ENCODE measurements around the gene VRK1.

The VRK1 gene

GRCh38 chr14:96920023-96920422 is 122.8 kb downstream of the VRK1 start:
- no peak for DNase-seq (ENCODE audit: low read depth in 2 of 2)

DNA sequence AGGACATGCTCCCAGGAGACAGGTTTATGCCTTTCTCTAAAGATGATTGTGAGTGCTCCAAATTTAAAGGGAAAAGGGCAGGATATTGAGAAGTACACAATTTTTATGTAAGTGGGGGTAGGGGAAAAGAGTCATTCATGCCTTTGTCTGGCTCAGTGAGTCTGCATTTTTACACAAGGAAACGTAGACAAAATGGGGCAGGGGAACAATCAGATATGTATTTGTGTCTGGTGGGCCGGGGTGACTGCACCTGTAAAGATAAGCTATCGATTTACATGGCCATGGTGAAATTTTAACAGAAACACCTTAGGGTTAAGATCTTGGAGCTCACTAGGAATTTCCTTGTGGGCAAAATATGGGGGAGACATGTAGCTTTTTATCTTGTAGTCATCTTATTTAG is 123.6 kb downstream of the VRK1 start:
- DNase-seq (ENCODE audit: low read depth in 2 of 2), result no peak

DNA sequence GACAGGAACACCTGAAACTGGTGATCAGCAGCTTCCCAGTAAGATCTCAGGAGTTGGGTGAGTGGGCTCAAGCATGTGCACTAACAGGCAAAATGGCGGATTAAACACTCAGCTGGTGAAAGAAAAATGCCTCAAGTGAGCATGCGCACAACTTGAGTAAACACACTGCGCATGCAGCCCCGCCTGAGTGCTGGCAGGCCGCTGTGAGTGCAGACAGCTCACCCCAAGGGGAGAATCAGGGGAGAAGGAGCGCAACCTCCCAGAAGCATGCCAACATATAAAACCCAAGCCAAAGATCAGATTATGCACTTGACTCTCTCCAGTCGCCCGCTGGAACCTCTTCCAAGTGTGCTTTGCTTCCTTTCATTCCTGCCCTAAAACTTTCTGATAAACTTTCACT is 125.8 kb downstream of the VRK1 start:
- DNase-seq (ENCODE audit: low read depth in 2 of 2), result no peak

DNA sequence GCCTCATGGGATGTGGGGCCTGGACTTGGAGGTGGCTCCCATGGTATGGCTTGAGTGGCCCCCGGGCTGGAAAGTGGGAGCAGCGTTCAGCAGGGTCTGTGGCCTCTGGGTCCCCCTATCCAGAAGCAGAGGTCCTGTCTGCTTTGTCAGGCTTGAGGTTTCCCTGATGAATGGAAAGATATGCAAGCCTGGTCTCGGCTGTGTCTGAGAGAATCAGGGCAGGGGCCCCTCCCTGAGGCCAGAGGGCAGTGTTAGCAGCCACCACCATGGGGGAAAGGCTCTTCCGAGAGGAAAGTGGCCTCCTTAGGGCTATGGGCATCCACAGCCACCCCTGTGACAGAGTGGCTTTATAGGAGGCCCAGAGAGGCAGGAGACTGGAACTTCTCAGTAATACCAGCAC is 128.2 kb downstream of the VRK1 start:
- no peak for DNase-seq (ENCODE audit: low read depth in 2 of 2)

DNA sequence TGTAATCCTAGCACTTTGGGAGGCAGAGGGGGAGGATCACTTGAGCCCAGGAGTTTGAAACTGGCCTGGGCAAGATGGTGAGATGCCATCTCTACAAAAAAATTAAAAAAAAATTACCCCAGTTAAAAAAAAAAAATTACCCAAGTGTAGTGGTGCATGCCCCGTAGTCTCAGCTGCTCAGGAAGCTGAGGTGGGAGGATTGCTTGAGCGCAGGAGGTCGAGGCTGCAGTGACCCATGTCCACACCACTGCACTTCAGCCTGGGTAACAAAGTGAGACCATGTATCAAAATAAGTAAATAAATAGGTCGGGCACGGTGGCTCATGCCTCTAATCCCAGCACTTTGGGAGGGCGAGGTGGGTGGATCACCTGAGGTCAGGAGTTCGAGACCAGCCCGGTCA is 128.8 kb downstream of the VRK1 start:
- DNase-seq (ENCODE audit: low read depth in 2 of 2), result no peak

DNA sequence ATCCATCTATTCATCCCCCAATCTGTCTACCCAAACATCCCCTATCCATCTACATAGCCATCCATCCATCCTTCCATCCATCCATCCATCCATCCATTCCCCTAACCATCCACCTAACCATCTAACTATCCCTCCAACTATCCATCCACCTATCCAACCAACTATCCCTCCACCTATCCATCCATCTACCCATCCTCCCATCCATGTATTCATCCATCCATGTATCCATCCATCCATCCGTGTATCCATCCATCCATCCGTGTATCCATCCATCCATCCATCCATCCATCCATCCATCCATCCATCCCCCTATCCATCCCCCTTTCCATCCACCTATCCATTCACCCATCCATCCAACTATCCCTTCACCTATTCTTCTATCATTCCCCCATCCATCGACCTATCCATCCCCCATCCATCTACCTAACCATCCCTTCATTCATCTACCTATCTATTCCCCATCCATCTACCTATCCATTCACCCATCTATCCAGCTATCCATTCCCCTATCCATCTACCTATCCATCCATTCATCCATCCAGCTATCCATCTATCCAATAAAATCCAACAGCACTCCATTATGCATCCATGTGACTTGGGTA is 131.7 kb downstream of the VRK1 start:
- no peak for DNase-seq (ENCODE audit: low read depth in 2 of 2)

DNA sequence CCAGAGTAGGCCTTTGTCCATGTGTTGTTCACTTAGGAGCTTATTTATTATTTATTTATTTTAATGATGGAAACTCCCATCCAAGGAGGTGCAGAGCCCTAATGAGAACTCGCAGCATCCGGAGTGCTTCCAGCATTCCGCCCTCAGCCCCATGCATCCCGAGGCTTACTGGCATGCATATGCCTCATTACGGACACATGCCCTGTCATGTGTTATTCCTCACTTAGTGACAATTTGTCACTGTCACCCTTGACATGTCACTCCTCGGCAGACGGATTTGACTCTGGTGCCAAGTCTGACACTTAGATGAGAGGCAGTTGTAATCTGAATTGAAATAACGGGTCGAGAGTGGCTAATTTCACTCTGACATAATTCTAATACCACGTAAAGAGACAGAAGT is 132.8 kb downstream of the VRK1 start:
- no peak for DNase-seq (ENCODE audit: low read depth in 2 of 2)

DNA sequence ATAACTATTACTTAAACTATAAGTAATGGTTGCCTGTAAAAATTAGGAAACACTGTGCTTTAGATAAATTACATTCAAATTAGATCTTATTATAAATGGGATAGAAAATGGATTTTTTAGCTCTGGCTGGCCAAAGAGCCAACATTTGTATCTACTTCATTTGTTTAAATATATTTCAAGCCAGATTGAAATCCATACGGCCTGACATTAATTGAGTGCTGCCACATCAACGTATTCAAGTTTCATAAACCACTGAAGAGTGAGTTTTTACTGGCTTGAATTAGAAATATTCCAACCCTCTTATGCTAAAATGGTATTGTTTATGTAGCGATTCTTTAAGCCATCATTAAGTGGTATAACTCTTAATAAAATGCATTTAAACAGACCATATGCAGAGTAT is 133.3 kb downstream of the VRK1 start:
- no peak for DNase-seq (ENCODE audit: low read depth in 2 of 2)
